GM15510 (cell line): Measurements from ENCODE around the gene NDUFC2.

ENCODE experiments used
- POLR2A ChIP-seq: IDR thresholded peaks from 3 replicates; pipeline ENCODE4 v1.6.1; 2011; ENCODE audit warnings: borderline replicate concordance; ENCODE audit not compliant: insufficient read length; ENCODE audit errors: extremely low read depth

Gene NDUFC2

GRCh38 chr11:78030429-78031325 lies 49.0 kb downstream of the NDUFC2 start:
- TF ChIP-seq POLR2A, result no peak

- TF ChIP-seq POLR2A, result no peak
These were observed 51.9 kb downstream of the NDUFC2 start for GRCh38 chr11:78027759-78028158.

GRCh38 chr11:78025378-78025777 lies 54.3 kb downstream of the NDUFC2 start:
- TF ChIP-seq POLR2A, result no peak

- TF ChIP-seq POLR2A, result no peak
These were observed 56.2 kb downstream of the NDUFC2 start for GRCh38 chr11:78023426-78023825.

- no peak for TF ChIP-seq POLR2A
These were observed 57.0 kb downstream of the NDUFC2 start, which contains the start of gene KCTD14 for GRCh38 chr11:78022397-78023396. KCTD14 (minus strand) TSS chr11:78023276; CDS start chr11:78023249, 27 bp downstream.

- no peak for TF ChIP-seq POLR2A
These were observed 58.1 kb downstream of the NDUFC2 start for GRCh38 chr11:78021611-78022010.

GRCh38 chr11:78020246-78020645 lies 59.4 kb downstream of the NDUFC2 start:
- TF ChIP-seq POLR2A, result no peak

- no peak for TF ChIP-seq POLR2A
These were observed 59.9 kb downstream of the NDUFC2 start for GRCh38 chr11:78019808-78020207.
